Endothelial cell of umbilical vein (primary cell): ENCODE data around the gene TOMM7. TPM values are rescaled to one million over a fixed set of nuclear protein-coding genes. Genes with fewer than 3 reads are reported as not detected.

Experiments
- BruUV-seq: library from RNA; stranded (reverse); fragments of 400-500 nt; replicated peaks from 2 replicates; lab custom pipeline; 2021; lab: Mats Ljungman, UMichigan
- CTCF ChIA-PET: fragments of 300-600, 350-600 bp; sonication (Branson Sonifier 250); formaldehyde crosslinking; loops from one replicate; lab custom pipeline; 2021; ENCODE audit warnings: antibody characterized with exemption, inconsistent platforms; lab: Charles Lee
- POLR2A ChIA-PET: fragments of 300-600, 350-600 bp; sonication (Branson Sonifier 250); formaldehyde crosslinking; loops from one replicate; lab custom pipeline; 2021; ENCODE audit warnings: antibody characterized with exemption, inconsistent platforms; lab: Charles Lee
- DNase-seq: peaks from one replicate; pipeline ENCODE4 v3.0.0-alpha.2; 2011; ENCODE audit warnings: low read depth, low spot score
- FAIRE-seq: peaks from 2 replicates; lab custom pipeline; 2011; peaks lifted over from hg19 to GRCh38; lab: Jason Lieb, UNC
- H2AFZ ChIP-seq: 2 replicates; pipeline ENCODE4 v1.6.0; 2012; ENCODE audit warnings: low read depth, low read length, control low read depth, inconsistent platforms
- H3K27ac ChIP-seq: 2 replicates; pipeline ENCODE4 v1.5.1; 2011; ENCODE audit warnings: low read depth, mild to moderate bottlenecking, control low read depth, low read length, moderate library complexity; ENCODE audit not compliant: insufficient read depth
- H3K27me3 ChIP-seq, 2 experiments: 2 replicates each; pipeline versions ENCODE4 v1.6.0 to v1.6.1; 2011; ENCODE audit warnings: low read length in 2 of 2, mixed read lengths in 1 of 2; ENCODE audit not compliant: control insufficient read depth in 2 of 2, insufficient read depth in 2 of 2
- H3K36me3 ChIP-seq, 2 experiments: 2 replicates in 1 of 2; 3 replicates in 1 of 2; pipeline ENCODE4 v1.5.1; 2011; ENCODE audit warnings: low read length in 2 of 2, mild to moderate bottlenecking in 1 of 2, moderate library complexity in 1 of 2; ENCODE audit not compliant: control insufficient read depth in 2 of 2, insufficient read depth in 2 of 2; ENCODE audit errors: extremely low read depth in 1 of 2
- H3K4me1 ChIP-seq: 3 replicates; pipeline ENCODE4 v1.5.1; 2011; ENCODE audit warnings: mild to moderate bottlenecking, low read length; ENCODE audit not compliant: control insufficient read depth, insufficient read depth; ENCODE audit errors: extremely low read depth
- H3K4me2 ChIP-seq: 2 replicates; pipeline ENCODE4 v1.6.1; 2011; ENCODE audit warnings: low read length, control low read depth, mixed read lengths; ENCODE audit not compliant: insufficient read depth
- H3K4me3 ChIP-seq, 3 experiments: fragments of 200-600 bp in 1 of 3; sonication (generic), shearing (Covaris generic) in 1 of 3; replicated peaks in 1 of 3; 2 replicates each; pipeline ENCODE4 v1.5.1; 2011 to 2016; ENCODE audit warnings: control low read depth in 3 of 3, low read length in 3 of 3, mild to moderate bottlenecking in 2 of 3, inconsistent platforms in 1 of 3, low read depth in 1 of 3, moderate library complexity in 1 of 3; ENCODE audit not compliant: insufficient read depth in 1 of 3
- H3K79me2 ChIP-seq: 2 replicates; pipeline ENCODE4 v1.6.0; 2012; ENCODE audit warnings: low read length, inconsistent platforms; ENCODE audit not compliant: control insufficient read depth, insufficient read depth
- H3K9ac ChIP-seq: replicated peaks from 2 replicates; pipeline ENCODE3; 2011; ENCODE audit warnings: low read length, control low read depth; ENCODE audit not compliant: insufficient read depth; ENCODE audit errors: extremely low read depth
- H3K9me1 ChIP-seq: replicated peaks from 3 replicates; pipeline ENCODE4 v1.6.0; 2011; ENCODE audit warnings: mild to moderate bottlenecking, low read length; ENCODE audit not compliant: control insufficient read depth, insufficient read depth; ENCODE audit errors: extremely low read depth
- H3K9me3 ChIP-seq: replicated peaks from 2 replicates; pipeline ENCODE4 v1.5.1; 2012; ENCODE audit warnings: low read length, inconsistent platforms; ENCODE audit not compliant: control insufficient read depth, insufficient read depth
- H4K20me1 ChIP-seq: replicated peaks from 2 replicates; pipeline ENCODE3; 2011; ENCODE audit warnings: mild to moderate bottlenecking, low read length; ENCODE audit not compliant: control insufficient read depth, insufficient read depth; ENCODE audit errors: extremely low read depth
- FOS ChIP-seq: IDR thresholded peaks from 2 replicates; pipeline ENCODE4 v1.6.1; 2011; ENCODE audit warnings: mild to moderate bottlenecking, low read length, moderate library complexity, borderline replicate concordance; ENCODE audit not compliant: insufficient read depth
- GATA2 ChIP-seq: IDR thresholded peaks from 2 replicates; pipeline ENCODE4 v1.7.0; 2011; ENCODE audit warnings: low read depth, mild to moderate bottlenecking, moderate library complexity, mixed read lengths, low read length; ENCODE audit not compliant: insufficient read length, insufficient read depth
- MAX ChIP-seq: IDR thresholded peaks from 2 replicates; pipeline ENCODE4 v1.6.1; 2011; ENCODE audit not compliant: insufficient read depth, insufficient read length
- MYC ChIP-seq: IDR thresholded peaks from one replicate; pipeline ENCODE4 v1.6.1; 2011; ENCODE audit warnings: mild to moderate bottlenecking, low read depth, low read length
- POLR2AphosphoS5 ChIP-seq: IDR thresholded peaks from 2 replicates; pipeline ENCODE4 v1.6.1; 2012; ENCODE audit warnings: low read depth, mild to moderate bottlenecking, control low read depth, low read length, moderate library complexity; ENCODE audit not compliant: insufficient read depth
- dilution Hi-C: fragments of 300-500 bp; cut with MboI; formaldehyde crosslinking; loops from one replicate; pipeline ENCODE4 v1.15.0; 2019; ENCODE audit warnings: low sequenced_read_pairs; ENCODE audit not compliant: extremely low pct_ligation_motif_present
- intact Hi-C: fragments of 100-400 bp; cut with micrococcal nuclease; formaldehyde crosslinking; loops from one replicate; pipeline ENCODE4 v1.10.0; 2022
- polyA plus RNA-seq, 4 experiments: library from polyadenylated mRNA; depleted of rRNA in 3 of 4; stranded (reverse) in 3 of 4; unstranded in 1 of 4; fragments of >200 nt; gene quantifications; 2 replicates each; pipeline versions ENCODE4 v1.2.1 to v1.2.3, GENCODE V29; 2011 to 2012; ENCODE audit warnings: missing spikeins in 1 of 4
- total RNA-seq: library from RNA; stranded (reverse); gene quantifications from 2 replicates; pipeline ENCODE4 v1.2.3, GENCODE V29; 2021

The TOMM7 gene
- total and polyA plus RNA-seq, 2 donors (not counting 3 experiments of a cell fraction or from before 2014, with no cell fraction given) = 185 to 528 TPM

GRCh38 chr7:22831602-22832305, 9.1 kb upstream of the TOMM7 start:
- Histone ChIP-seq H3K4me3 (no peak overlapping the region), H4K20me1 (no peaks in the 10 kb centered on the region), H3K79me2 (no peaks in the 10 kb centered on the region), H3K4me2 (no peak overlapping the region), H3K27me3 (peaks cover 0 to 5% of the 10 kb centered on the region in 2 experiments), H3K9ac (no peak overlapping the region), H3K27ac (no peak overlapping the region), H2AFZ (no peak overlapping the region), H3K36me3 (no peaks in the 10 kb centered on the region), H3K4me1 (no peaks in the 10 kb centered on the region), H3K9me3 (no peaks in the 10 kb centered on the region), H3K9me1 (no peaks in the 10 kb centered on the region)
- TF ChIP-seq POLR2AphosphoS5 = no peak
- no peak for TF ChIP-seq MAX
- TF ChIP-seq MYC = no peak
- DNase-seq (no peak), FAIRE-seq (no peak)
- no TSS peak for BruUV-seq
- CTCF ChIA-PET = interaction anchor here (1.0 kb wide), 1 partner anchor 10 kb away, joined by 4 read pairs; no protein-coding TSS in a partner anchor
- intact Hi-C loops (no loop called here), dilution Hi-C loops (no loop called here)
- POLR2A ChIA-PET = no interaction called here

GRCh38 chr7:22827563-22827962, 4.9 kb upstream of the TOMM7 start:
- TF ChIP-seq FOS (no peak), GATA2 (no peak)
- no TSS peak for BruUV-seq
- Histone ChIP-seq H3K9ac (no peak overlapping the region), H3K27me3 (peaks cover 2 to 11% of the 10 kb centered on the region in 2 experiments), H3K27ac (no peak overlapping the region), H3K4me2 (no peak overlapping the region), H4K20me1 (no peaks in the 10 kb centered on the region), H3K9me1 (no peaks in the 10 kb centered on the region), H3K9me3 (no peaks in the 10 kb centered on the region), H3K4me1 (no peaks in the 10 kb centered on the region), H2AFZ (no peak overlapping the region), H3K79me2 (no peaks in the 10 kb centered on the region), H3K4me3 (no peak overlapping the region), H3K36me3 (no peaks in the 10 kb centered on the region)
- no peak for FAIRE-seq
- intact Hi-C loops = no loop called here
- dilution Hi-C loops = no loop called here
- CTCF ChIA-PET = interaction anchor here (0.6 kb wide), 1 partner anchor 203 kb away, joined by 3 read pairs; no protein-coding TSS in a partner anchor
- POLR2A ChIA-PET = no interaction called here
- no peak for DNase-seq
